ENCODE measurements around the gene NGDN.
"Not testable (repeated sequence)": the region's sequence is repeated elsewhere in the genome, so short reads cannot be mapped to it uniquely, and the experiment has no call there.

NGDN gene

GRCh38 chr14:23469127-23469905 lies at the start of gene NGDN:
TSS of gene NGDN (plus strand) at chr14:23469703. CDS start at chr14:23469716, 13 bp downstream.
- DNase-seq, result peak; percentile 89

GRCh38 chr14:23421594-23421993 lies 47.9 kb upstream of the NGDN start:
- no peak for DNase-seq

GRCh38 chr14:23423657-23424056 lies 45.8 kb upstream of the NGDN start:
- DNase-seq, result no peak

GRCh38 chr14:23425169-23425568 lies 44.3 kb upstream of the NGDN start:
- DNase-seq, result no peak

- DNase-seq, result not testable (repeated sequence)
Observed at GRCh38 chr14:23425798-23426197, 43.7 kb upstream of the NGDN start.

GRCh38 chr14:23428686-23429495 lies 40.6 kb upstream of the NGDN start:
- DNase-seq, result no peak

GRCh38 chr14:23430016-23430722 lies 39.3 kb upstream of the NGDN start:
- no peak for DNase-seq

- no peak for DNase-seq
Observed at GRCh38 chr14:23430723-23431085, 38.8 kb upstream of the NGDN start.

GRCh38 chr14:23431486-23431885 lies 38.0 kb upstream of the NGDN start:
- no peak for DNase-seq

GRCh38 chr14:23432102-23432925 lies 37.2 kb upstream of the NGDN start:
- DNase-seq, result no peak

- no peak for DNase-seq
Observed at GRCh38 chr14:23432946-23433345, 36.6 kb upstream of the NGDN start.

GRCh38 chr14:23433457-23433856 lies 36.0 kb upstream of the NGDN start:
- DNase-seq, result no peak

GRCh38 chr14:23434488-23435222 lies 34.8 kb upstream of the NGDN start:
- DNase-seq, result no peak

GRCh38 chr14:23435543-23436326 lies 33.8 kb upstream of the NGDN start, which contains the start of gene MYH7:
TSS of gene MYH7 (minus strand) at chr14:23435660. CDS start at chr14:23433732, 1,928 bp downstream.
- DNase-seq, result no peak

GRCh38 chr14:23436327-23437132 lies 33.0 kb upstream of the NGDN start:
- DNase-seq, result no peak

GRCh38 chr14:23437133-23438100 lies 32.1 kb upstream of the NGDN start:
- DNase-seq, result no peak

GRCh38 chr14:23438101-23438971 lies 31.2 kb upstream of the NGDN start:
- no peak for DNase-seq
